Naive thymus-derived CD4-positive, alpha-beta T cell (primary cell): ENCODE data around the gene NPAS2. TPM values are rescaled to one million over a fixed set of nuclear protein-coding genes. Genes with fewer than 3 reads are reported as not detected.

Source experiments
- ATAC-seq: fragments of 150-1000 bp; cut with Tn5 transposase; 2 replicates; pipeline ENCODE4 v1.10.0; 2021; ENCODE audit warnings: mild to moderate bottlenecking, moderate library complexity
- CTCF ChIA-PET: fragments of 350-600 bp; sonication (Branson Sonifier 250); formaldehyde crosslinking; loops from one replicate; lab custom pipeline; 2021; ENCODE audit warnings: antibody characterized with exemption; lab: Charles Lee
- POLR2A ChIA-PET: fragments of 350-600 bp; sonication (Branson Sonifier 250); formaldehyde crosslinking; loops from one replicate; lab custom pipeline; 2021; ENCODE audit warnings: antibody characterized with exemption, inconsistent platforms; lab: Charles Lee
- DNase-seq, 9 donors: peaks; one replicate each; pipeline versions ENCODE4 v3.0.0 to v3.0.0-alpha.2; 2020 to 2022; ENCODE audit warnings: mixed read lengths in 1 of 9
- H3K27ac ChIP-seq: one replicate; pipeline ENCODE4 v1.7.0; 2013; ENCODE audit warnings: mild to moderate bottlenecking, low read depth, low read length, moderate library complexity
- H3K27me3 ChIP-seq, 2 donors: one replicate each; pipeline ENCODE4 v1.7.0; 2013; ENCODE audit warnings: low read length in 2 of 2, mild to moderate bottlenecking in 2 of 2, moderate library complexity in 2 of 2; ENCODE audit not compliant: control insufficient read depth in 2 of 2, insufficient read depth in 2 of 2
- H3K36me3 ChIP-seq, 3 experiments: 1 replicate in 2 of 3; 2 replicates in 1 of 3; pipeline ENCODE4 v1.7.0; 2013; ENCODE audit warnings: low read length in 3 of 3, mild to moderate bottlenecking in 3 of 3, moderate library complexity in 1 of 3; ENCODE audit not compliant: insufficient read depth in 3 of 3, control insufficient read depth in 2 of 3
- H3K4me1 ChIP-seq, 2 donors: one replicate each; pipeline ENCODE4 v1.7.0; 2013; ENCODE audit warnings: low read length in 2 of 2, mild to moderate bottlenecking in 2 of 2, moderate library complexity in 1 of 2; ENCODE audit not compliant: control insufficient read depth in 2 of 2, insufficient read depth in 2 of 2
- H3K4me3 ChIP-seq: 2 replicates; pipeline ENCODE4 v1.7.0; 2013; ENCODE audit warnings: mild to moderate bottlenecking, low read length
- H3K9me3 ChIP-seq, 3 experiments: 1 replicate in 2 of 3; 2 replicates in 1 of 3; pipeline ENCODE4 v1.7.0; 2013; ENCODE audit warnings: low read length in 3 of 3; ENCODE audit not compliant: control insufficient read depth in 2 of 3
- H3K27ac Mint-ChIP-seq, 9 donors: one replicate each; pipeline ENCODE4 v1.8.0; 2020 to 2022; ENCODE audit warnings: mixed read lengths in 9 of 9, mild to moderate bottlenecking in 8 of 9, moderate library complexity in 5 of 9, inconsistent platforms in 2 of 9
- H3K27me3 Mint-ChIP-seq, 5 donors: one replicate each; pipeline ENCODE4 v1.8.0; 2021 to 2022; ENCODE audit warnings: mixed read lengths in 5 of 5, mild to moderate bottlenecking in 1 of 5
- H3K36me3 Mint-ChIP-seq, 5 donors: one replicate each; pipeline ENCODE4 v1.8.0; 2020 to 2022; ENCODE audit warnings: mixed read lengths in 5 of 5, mild to moderate bottlenecking in 3 of 5, inconsistent platforms in 1 of 5
- H3K4me1 Mint-ChIP-seq, 7 donors: one replicate each; pipeline ENCODE4 v1.8.0; 2020 to 2022; ENCODE audit warnings: mixed read lengths in 7 of 7, mild to moderate bottlenecking in 3 of 7, inconsistent platforms in 1 of 7
- H3K4me3 Mint-ChIP-seq, 10 donors: one replicate each; pipeline ENCODE4 v1.8.0; 2020 to 2022; ENCODE audit warnings: mild to moderate bottlenecking in 10 of 10, mixed read lengths in 10 of 10, moderate library complexity in 6 of 10, inconsistent platforms in 2 of 10
- H3K9me3 Mint-ChIP-seq, 11 donors: one replicate each; pipeline ENCODE4 v1.8.0; 2020 to 2022; ENCODE audit warnings: mixed read lengths in 11 of 11, mild to moderate bottlenecking in 4 of 11, inconsistent platforms in 1 of 11, moderate library complexity in 1 of 11
- intact Hi-C, 2 donors: fragments of 100-400 bp; cut with micrococcal nuclease; formaldehyde crosslinking; loops; one replicate each; pipeline ENCODE4 v1.15.1; 2023
- polyA plus RNA-seq, 2 donors: library from polyadenylated mRNA; unstranded; fragments of 300-500 nt; fragmentation: Illumina TruSeq; gene quantifications; one replicate each; pipeline ENCODE4 v1.2.3, GENCODE V29; 2021
- total RNA-seq, 6 experiments: library from RNA in 5 of 6; stranded (reverse) in 5 of 6; gene quantifications; 1 replicate in 5 of 6; 2 replicates in 1 of 6; pipeline ENCODE4 v1.2.3 and lab custom pipeline; 2021 to 2026

The NPAS2 gene
- total and polyA plus RNA-seq, 7 experiments from 2014 or later, result 1.2 to 15.0 (median 8.3) TPM

- ChIA-PET CTCF (interaction anchor here (0.8 to 1.3 kb wide), 5 partner anchors 11 to 332 kb away, joined by 3 to 4 read pairs (median 3); no protein-coding TSS in a partner anchor), POLR2A (interaction anchor here (1.1 to 1.8 kb wide), 2 partner anchors 17 to 61 kb away, joined by 4 to 8 read pairs; partner anchors contain the start of gene RPL31)
- no peaks in the 10 kb centered on the region for H3K9me3 ChIP-seq
- H3K4me3 Mint-ChIP-seq, result peak overlapping the region; percentile 27 to 87 (median 76)
- no peaks in the 10 kb centered on the region for H3K36me3 ChIP-seq
- peak overlapping the region; percentile 54 for H3K27ac ChIP-seq
- H3K27ac Mint-ChIP-seq, result peak overlapping the region; percentile 76 to 96 (median 92)
- intact Hi-C loops, result loop anchor here in 1 of 2 donors (10.0 kb wide), 1 partner anchor 126 kb away; no protein-coding TSS in a partner anchor
- peaks cover 24 to 54% (median 48%) of the 10 kb centered on the region in 7 donors for H3K4me1 Mint-ChIP-seq
- H3K27me3 Mint-ChIP-seq, result peaks cover 0 to 8% (median 0%) of the 10 kb centered on the region in 5 donors
- no peaks in the 10 kb centered on the region for H3K9me3 Mint-ChIP-seq
- peaks cover 0 to 14% (median 11%) of the 10 kb centered on the region in 5 donors for H3K36me3 Mint-ChIP-seq
- H3K4me3 ChIP-seq, result peak overlapping the region; percentile 49
- H3K27me3 ChIP-seq, result no peaks in the 10 kb centered on the region
- DNase-seq (peak in 4 of 9 donors; percentile 10 to 34 (median 20)), ATAC-seq (peak; percentile 27)
- H3K4me1 ChIP-seq, result peaks cover 4 to 29% of the 10 kb centered on the region in 2 donors
Measured at GRCh38 chr2:100940766-100941645, 121.1 kb downstream of the NPAS2 start.

DNA sequence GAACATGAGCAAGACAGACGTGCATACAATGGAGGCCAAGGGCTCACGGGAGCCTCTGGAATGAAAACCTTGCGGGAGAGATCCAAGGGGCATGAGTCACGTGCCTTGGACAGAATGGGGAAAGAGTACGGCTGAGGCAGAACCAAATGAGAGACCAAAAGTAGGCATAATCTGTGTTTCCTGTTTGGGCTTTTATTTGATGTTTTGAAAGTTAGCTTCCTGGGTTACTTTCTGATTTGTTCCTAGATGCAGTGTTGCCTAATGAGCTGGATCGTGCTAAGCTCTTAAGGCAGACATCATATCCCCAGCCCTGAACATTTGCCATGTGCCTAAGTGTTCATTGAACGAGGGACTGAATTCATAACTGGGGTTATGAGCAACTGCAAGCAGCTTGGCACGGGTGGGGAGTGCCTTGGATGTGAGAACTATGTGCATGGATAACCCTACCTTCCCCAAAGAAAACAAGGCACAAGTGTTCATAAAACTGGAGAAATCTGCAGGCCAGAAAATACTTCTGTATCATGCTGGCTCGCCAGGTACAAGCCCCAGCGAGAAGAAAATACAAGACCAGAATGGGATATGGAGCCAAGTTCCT is 121.8 kb downstream of the NPAS2 start:
- intact Hi-C loops, result loop anchor here in 1 of 2 donors (10.0 kb wide), 1 partner anchor 127 kb away; no protein-coding TSS in a partner anchor
- ChIA-PET CTCF (interaction anchor here (1.0 to 1.3 kb wide), 3 partner anchors 23 to 333 kb away, joined by 3 to 4 read pairs (median 3); no protein-coding TSS in a partner anchor), POLR2A (interaction anchor here (0.9 to 1.8 kb wide), 3 partner anchors 17 to 380 kb away, joined by 3 to 8 read pairs (median 4); partner anchors contain the start of gene RPL31)
- Mint-ChIP-seq H3K4me1 (peaks cover 25 to 61% (median 55%) of the 10 kb centered on the region in 7 donors), H3K9me3 (no peaks in the 10 kb centered on the region), H3K27ac (peak overlapping the region; percentile 76 to 96 (median 92)), H3K27me3 (peaks cover 0 to 13% (median 3%) of the 10 kb centered on the region in 5 donors), H3K36me3 (peaks cover 0 to 18% (median 11%) of the 10 kb centered on the region in 5 donors), H3K4me3 (peak overlapping the region; percentile 27 to 87 (median 76))
- H3K27ac ChIP-seq, result peak overlapping the region; percentile 54
- H3K4me1 ChIP-seq, result peaks cover 4 to 29% of the 10 kb centered on the region in 2 donors
- no peaks in the 10 kb centered on the region for H3K9me3 ChIP-seq
- H3K4me3 ChIP-seq, result peak overlapping the region; percentile 49
- DNase-seq (peak in 6 of 9 donors; percentile 7 to 41 (median 31)), ATAC-seq (peak; percentile 36)
- H3K27me3 ChIP-seq, result no peaks in the 10 kb centered on the region
- no peaks in the 10 kb centered on the region for H3K36me3 ChIP-seq

DNA sequence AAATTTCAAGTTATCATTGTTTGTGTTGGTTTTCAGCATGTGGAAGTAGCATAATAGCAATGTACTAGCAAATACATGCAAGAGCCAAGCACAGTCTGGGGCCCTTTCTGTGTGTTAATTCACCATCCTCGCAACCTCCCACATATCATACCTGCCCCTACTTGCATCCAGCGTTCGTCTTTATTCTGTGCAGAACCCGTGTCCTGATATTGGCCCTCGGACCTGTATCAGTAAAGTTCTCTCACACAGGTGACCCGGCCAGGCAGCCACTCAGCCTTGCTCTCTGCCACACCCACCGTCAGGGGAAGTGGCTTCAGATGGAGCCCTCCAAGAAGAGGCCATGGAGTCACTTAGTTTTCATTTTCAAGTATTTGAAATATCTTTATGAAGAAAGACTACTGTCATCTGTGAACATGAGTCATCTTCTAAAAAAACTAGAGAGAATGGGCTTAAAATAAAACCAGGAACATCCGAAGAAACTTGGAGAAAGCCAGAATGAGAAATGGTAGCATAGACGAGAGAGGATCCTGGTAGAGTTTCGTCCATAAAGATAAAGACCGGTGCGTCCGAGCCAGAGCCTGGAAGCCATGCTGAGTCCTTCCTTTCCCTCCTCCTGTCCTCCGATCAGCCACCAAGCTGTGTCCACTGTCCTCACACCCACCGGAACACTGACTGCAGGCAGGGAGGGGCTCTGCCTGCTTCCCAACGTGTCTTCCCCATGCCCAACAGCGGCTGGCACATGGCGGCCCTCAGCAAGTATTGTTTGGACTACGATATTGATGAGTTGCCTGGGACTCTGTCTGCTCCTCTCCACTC is 124.9 kb downstream of the NPAS2 start:
- Histone ChIP-seq H3K4me3 (no peak overlapping the region), H3K27ac (no peak overlapping the region), H3K36me3 (no peaks in the 10 kb centered on the region), H3K4me1 (peaks cover 4 to 29% of the 10 kb centered on the region in 2 donors), H3K9me3 (no peaks in the 10 kb centered on the region), H3K27me3 (no peaks in the 10 kb centered on the region)
- CTCF ChIA-PET, result no interaction called here
- ATAC-seq (no peak), DNase-seq (no peak)
- peaks cover 22 to 57% (median 47%) of the 10 kb centered on the region in 7 donors for H3K4me1 Mint-ChIP-seq
- peaks cover 0 to 21% (median 16%) of the 10 kb centered on the region in 5 donors for H3K36me3 Mint-ChIP-seq
- H3K27me3 Mint-ChIP-seq, result peaks cover 0 to 12% (median 3%) of the 10 kb centered on the region in 5 donors
- POLR2A ChIA-PET, result no interaction called here
- intact Hi-C loops, result loop anchor here in 1 of 2 donors (10.0 kb wide), 1 partner anchor 130 kb away; no protein-coding TSS in a partner anchor
- H3K9me3 Mint-ChIP-seq, result no peaks in the 10 kb centered on the region
- H3K27ac Mint-ChIP-seq, result peak overlapping the region in 2 of 9 donors; percentile 19 to 54
- H3K4me3 Mint-ChIP-seq, result no peak overlapping the region

DNA sequence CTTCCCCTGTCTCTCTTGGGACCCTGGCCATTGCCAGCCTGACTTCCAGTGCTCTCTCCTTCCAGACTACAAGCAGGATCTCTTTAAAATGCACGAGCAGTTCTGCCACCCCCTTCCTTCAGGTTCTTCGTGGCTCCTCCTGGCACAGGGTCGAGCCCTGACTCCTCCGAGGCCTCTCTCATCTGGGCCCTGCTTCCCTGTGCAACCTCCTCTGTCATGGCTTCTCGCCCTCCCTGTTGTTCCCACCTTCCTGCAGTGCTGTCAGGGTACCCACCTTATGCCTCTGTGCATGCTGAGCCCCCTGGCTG is 125.4 kb downstream of the NPAS2 start:
- DNase-seq, result no peak
- no peaks in the 10 kb centered on the region for H3K9me3 Mint-ChIP-seq
- Histone ChIP-seq H3K9me3 (no peaks in the 10 kb centered on the region), H3K27me3 (no peaks in the 10 kb centered on the region), H3K4me1 (peaks cover 4 to 24% of the 10 kb centered on the region in 2 donors), H3K27ac (no peak overlapping the region), H3K4me3 (no peak overlapping the region), H3K36me3 (no peaks in the 10 kb centered on the region)
- H3K36me3 Mint-ChIP-seq, result peaks cover 0 to 26% (median 16%) of the 10 kb centered on the region in 5 donors
- H3K4me1 Mint-ChIP-seq, result peaks cover 18 to 55% (median 44%) of the 10 kb centered on the region in 7 donors
- POLR2A ChIA-PET, result no interaction called here
- H3K27me3 Mint-ChIP-seq, result peaks cover 0 to 12% (median 3%) of the 10 kb centered on the region in 5 donors
- H3K27ac Mint-ChIP-seq, result peak overlapping the region in 3 of 9 donors; percentile 19 to 54 (median 41)
- no peak for ATAC-seq
- intact Hi-C loops, result loop anchor here in 1 of 2 donors (10.0 kb wide), 1 partner anchor 131 kb away; no protein-coding TSS in a partner anchor
- H3K4me3 Mint-ChIP-seq, result no peak overlapping the region
- CTCF ChIA-PET, result no interaction called here

- Histone ChIP-seq H3K9me3 (no peaks in the 10 kb centered on the region), H3K4me1 (peaks cover 4 to 18% of the 10 kb centered on the region in 2 donors), H3K27me3 (no peaks in the 10 kb centered on the region), H3K4me3 (no peak overlapping the region), H3K27ac (no peak overlapping the region), H3K36me3 (no peaks in the 10 kb centered on the region)
- Mint-ChIP-seq H3K27ac (peak overlapping the region in 3 of 9 donors; percentile 10 to 34 (median 12)), H3K4me1 (peaks cover 13 to 49% (median 37%) of the 10 kb centered on the region in 7 donors), H3K4me3 (no peak overlapping the region), H3K9me3 (no peaks in the 10 kb centered on the region), H3K27me3 (peaks cover 0 to 12% (median 3%) of the 10 kb centered on the region in 5 donors), H3K36me3 (peaks cover 0 to 26% (median 17%) of the 10 kb centered on the region in 5 donors)
- ATAC-seq (no peak), DNase-seq (no peak)
- POLR2A ChIA-PET, result no interaction called here
- CTCF ChIA-PET, result interaction anchor here (0.6 kb wide), 1 partner anchor 103 kb away, joined by 4 read pairs; no protein-coding TSS in a partner anchor
- intact Hi-C loops, result loop anchor here in 1 of 2 donors (10.0 kb wide), 1 partner anchor 131 kb away; no protein-coding TSS in a partner anchor
Measured at GRCh38 chr2:100945930-100946607, 126.1 kb downstream of the NPAS2 start.
